GM18517 (cell line): ENCODE results near the gene TMEM184C.
A peak's percentile ranks its signal among the peaks of the same experiment; 100 is the strongest.

Experiments
- ATAC-seq: cut with Tn5 transposase; IDR thresholded peaks from one replicate; pipeline ENCODE4 v1.9.1; 2021; ENCODE audit warnings: mild to moderate bottlenecking, moderate library complexity; ENCODE audit not compliant: unreplicated experiment

TMEM184C gene

DNA sequence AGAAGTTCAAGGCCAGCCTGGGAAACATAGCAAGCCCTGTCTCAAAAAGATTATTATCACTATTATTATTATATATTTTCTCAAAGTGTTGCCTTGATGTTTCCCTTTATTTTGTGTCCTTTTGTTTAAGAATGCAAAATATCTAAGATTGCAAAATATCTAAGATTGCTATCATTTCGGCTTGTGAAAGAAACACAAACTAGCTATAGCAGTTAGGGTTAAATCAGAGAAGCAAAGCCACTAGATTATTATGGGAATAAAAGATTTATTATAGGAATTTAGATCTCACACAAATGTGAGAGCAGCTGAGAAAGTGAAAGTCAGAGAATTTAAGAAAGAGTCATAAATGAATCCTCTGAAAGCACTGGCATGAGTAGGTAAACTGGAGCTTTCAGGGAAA, 18.0 kb upstream of the TMEM184C start:
- ATAC-seq = no peak

DNA sequence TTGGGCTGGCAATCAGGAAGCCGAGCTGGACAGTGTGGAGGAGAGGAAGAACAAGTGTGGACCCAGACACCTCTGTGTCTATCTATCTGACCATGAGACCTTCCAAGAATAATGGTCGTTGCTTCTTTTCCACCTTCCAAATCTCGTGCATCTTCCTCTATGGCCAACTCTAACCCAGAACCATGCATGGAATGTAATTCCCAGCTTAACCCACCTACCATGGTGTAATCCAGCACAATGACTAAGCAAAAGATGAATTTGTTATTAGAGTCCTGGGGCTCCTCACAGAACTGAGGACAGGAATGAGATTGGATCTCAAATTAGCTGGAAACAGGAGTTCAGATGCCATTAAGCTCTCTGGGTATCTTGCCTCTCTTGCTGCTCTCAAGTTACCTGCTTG, 17.4 kb upstream of the TMEM184C start:
- no peak for ATAC-seq

DNA sequence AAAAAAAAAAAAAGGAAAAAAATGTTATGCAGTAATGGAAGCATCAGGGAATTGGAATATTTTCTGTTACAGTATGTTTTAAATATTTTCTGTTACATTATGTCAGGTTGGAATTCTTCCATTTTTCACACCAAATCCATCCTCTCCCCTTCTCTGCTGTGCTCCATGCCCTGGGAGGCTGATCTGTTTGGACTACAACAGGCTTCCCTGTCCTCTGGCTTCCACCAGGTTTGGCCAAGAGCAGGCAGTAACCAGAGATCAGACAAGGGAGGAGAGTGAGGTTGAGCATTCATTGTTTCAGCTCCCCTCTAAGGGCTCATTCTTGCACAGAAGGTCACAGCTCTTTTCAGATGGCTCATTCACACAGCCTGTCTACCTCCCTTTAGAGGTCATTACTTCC, 11.7 kb upstream of the TMEM184C start:
- no peak for ATAC-seq

DNA sequence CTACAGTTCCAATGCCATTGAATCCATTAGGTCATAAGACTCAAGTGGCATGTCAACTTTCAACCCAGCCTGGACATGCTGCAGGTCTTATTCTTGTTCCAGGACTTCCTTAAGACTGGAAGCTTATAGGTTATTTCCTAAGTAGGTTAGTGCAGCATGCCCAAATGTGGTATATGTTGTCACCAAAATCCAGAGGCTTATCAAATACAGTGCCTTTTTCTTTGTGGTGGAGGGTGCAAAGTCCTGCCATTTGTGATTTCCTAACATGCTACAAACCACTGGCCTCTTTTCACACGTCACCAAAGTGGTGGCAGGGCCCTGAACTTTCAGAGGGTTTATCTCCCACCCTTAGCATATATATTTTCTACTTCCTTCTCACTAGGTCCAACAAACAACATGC, 9.7 kb upstream of the TMEM184C start:
- no peak for ATAC-seq

DNA sequence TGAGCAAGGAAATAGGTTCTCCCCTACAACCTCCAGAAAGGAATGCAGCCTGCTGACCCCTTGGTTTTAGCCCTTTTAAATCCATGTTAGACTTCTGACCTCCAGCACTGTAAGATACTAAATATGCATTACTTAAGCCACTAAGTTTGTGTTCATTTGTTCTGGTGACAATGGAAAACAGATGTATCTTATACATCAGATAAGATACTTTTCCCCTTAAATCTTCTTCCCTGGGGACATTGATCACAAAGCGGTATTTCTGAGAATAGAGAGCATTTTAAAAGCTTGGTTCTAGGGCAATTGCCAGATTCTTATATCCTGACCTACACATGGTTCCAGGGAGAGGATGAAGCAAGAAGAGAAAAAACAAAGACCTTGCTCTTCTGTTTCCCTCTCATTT, 6.5 kb upstream of the TMEM184C start:
- ATAC-seq = no peak

DNA sequence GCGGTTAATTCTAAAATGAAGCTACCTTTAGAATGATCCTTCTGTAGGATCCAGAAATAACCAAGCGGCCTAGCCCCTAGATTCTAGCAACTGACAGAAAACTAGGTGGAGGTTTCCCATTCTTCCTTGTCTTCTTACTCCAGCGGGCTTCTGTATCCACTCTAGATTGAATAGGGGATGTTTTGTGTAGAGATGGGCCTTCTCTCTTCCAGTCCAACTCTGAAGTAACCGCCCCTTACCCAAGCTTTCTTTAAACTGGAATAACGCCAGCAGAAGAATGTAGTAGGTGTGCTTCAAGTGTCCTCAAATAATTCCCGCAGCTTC, 386 bp upstream of the TMEM184C start:
- peak; percentile 18 for ATAC-seq

DNA sequence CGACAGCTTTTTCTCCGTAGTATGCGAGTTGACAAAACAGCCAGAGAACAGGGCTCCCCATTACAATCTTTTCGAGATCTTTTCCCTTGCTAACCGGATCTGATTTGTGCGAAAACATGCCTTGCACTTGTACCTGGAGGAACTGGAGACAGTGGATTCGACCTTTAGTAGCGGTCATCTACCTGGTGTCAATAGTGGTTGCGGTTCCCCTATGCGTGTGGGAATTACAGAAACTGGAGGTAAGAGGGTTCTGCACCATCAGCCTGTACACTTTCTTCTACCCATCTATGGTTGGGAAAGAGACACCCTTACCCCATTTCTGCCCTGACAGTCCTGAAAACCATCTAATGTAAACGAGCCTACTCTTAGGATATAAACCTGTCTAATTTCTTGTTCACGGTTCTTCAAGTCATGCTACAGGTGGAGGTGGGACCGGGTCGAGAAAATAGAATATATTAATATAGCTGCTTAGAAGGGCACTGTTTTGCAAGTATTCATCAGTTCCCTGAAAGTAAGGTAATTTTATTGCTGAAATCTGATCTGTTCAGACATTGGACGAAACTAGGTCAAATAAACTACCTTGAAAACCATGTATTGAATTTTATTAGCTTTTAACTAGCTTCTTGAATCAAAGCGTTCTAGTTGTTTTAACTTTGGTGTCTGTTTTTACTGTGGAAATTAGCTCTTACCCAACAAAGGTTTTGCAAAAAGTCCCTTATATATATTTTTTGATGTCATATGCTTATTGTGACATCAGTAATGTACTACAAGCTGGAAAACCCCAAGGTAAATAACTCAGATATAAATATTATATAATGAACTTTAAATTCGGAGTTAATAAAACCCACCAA, 869 bp downstream of the TMEM184C start:
- peak; percentile 17 for ATAC-seq

DNA sequence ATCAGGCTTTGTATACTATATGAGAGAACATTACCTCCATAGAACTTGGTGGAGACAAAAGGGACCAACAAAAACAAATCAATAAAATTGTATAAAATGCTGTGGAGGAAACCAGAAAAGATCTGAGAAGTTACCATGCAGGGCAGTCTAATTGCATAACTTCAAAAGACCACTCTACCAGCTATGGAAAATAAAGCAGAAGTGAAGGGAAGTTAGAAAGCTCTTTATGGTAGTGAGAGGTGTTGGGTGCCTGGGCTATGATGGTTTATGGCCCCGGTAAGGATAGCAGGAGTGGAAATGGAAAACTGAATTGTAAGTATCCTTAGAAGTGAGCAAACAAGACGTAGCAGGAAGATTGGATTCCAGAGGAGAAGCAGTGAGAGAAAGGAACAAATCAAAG, 3.1 kb downstream of the TMEM184C start:
- no peak for ATAC-seq

DNA sequence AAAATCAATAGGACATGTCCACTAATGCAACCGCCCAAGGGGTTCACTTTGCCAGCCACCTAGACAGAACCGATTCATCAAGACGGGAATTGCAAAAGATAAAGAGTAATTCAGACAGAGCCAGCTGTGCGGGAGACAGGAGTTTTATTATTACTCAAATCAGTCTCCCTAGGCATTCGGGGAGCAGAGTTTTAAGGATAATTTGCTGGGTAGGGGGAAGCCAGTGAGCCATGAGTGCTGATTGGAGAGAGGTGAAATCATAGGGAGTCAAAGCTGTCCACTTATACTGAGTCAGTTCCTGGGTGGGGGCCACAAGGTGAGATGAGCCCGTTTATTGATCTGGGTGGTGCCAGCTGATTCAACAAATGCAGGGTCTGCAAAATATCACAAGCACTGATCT, 8.5 kb downstream of the TMEM184C start:
- ATAC-seq = no peak

DNA sequence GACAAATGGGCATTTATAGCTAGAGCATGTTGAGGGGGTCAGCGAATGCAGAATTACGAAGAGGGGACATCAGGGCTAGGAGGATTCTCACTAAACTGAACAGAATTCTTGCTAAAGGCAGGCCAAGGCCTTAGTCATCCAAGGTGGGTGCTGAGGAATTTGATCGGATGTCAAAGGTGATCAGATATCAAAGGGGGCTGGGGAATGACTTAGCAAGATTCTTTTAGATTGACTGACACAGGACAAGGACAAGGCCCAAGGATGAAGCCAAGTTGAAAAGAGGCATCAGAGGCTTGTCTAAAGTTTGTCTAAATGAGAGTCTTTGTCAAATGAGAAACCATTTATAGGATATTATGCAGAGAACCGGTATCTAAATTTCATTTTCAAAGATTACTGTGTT, 9.7 kb downstream of the TMEM184C start:
- ATAC-seq = no peak

DNA sequence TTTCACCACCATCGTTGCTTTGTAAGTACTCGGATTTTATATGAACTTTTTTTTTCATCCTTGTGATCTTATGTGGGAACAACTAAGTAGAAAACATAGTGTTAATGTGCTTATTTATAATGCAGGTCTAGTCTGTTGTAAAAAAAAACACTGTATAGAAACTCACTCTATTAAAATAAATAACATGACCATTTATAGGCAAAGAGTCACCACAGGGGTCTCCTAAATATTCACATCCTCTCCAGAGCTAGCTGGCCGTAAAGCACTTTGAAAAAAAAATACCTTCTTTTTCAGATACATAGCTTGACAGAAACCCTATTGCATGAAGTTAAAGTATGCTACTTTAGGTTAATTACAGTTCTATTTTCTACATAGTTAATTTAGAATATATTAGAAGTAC, 11.2 kb downstream of the TMEM184C start:
- ATAC-seq = no peak

DNA sequence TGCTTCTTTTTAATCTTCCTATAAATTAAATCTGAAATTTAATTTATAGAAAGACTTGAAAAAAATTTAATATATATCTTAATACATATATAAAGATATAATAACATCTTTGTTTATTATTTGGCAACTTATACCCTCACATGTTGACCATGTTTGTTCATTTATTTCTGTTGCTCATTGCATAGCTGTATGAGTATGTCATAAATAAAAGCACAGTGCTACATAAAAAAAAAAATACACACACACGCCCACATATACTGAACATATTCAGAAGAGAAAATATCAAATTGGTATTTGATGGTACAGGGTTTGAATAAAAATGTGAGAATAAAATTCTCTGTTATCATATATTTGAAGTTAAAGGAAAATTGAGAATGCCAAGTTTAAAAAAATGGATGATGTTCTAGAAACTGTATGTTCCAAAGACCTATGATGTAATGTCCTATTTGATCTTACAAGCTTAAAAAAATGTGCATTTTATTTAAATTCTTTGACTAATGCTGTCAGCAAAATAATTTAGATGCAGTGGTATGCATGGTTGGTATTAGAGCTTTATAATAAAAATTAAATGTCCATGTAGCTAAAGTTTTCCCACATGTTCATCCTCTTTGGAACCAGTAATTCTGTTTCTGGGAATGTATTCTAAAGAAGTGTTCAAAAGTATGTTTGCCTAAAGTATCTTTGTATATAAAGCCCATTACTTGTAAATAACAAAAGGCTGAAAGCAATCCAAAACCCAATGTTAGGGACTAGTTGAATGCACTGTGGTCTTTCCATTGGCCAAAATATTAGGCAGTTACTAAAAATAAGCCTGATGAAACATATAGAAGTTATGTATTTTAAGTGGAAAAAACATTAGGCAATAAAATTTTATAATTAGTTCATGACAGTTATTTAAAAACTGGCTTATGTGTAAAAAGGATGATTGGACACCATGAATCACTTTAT, 12.9 kb downstream of the TMEM184C start:
- no peak for ATAC-seq

DNA sequence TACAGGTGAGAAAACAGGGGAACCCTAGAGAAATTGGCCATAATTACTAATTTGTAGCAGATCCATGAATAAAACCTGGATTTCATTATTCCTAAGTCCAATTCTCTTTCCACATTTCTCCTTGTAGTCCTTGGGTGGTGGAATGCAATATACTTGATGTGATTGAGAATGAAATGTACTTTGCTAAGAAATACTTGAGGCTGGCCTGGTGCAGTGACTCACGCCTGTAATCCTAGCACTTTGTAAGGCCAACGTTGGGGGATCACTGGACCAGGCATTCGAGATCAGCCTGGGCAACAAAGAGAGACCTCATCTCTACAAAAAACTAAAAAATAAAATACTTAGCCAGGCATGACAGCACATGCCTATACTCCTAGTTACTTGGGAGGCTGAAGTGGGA, 15.9 kb downstream of the TMEM184C start:
- no peak for ATAC-seq

DNA sequence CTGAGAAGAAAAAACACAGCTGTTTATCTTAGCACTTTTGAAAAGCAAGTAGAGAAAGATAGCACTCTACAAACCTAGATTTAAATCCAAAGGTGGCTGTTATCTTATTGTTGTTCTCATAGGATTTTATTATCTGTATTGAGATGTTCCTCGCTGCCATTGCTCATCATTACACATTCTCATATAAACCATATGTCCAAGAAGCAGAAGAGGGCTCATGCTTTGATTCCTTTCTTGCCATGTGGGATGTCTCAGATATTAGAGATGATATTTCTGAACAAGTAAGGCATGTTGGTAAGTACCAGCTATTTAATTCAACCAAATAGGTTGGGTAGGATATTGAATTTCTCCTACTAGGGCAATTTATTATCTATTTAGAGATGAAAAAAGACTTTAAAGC, 16.4 kb downstream of the TMEM184C start:
- ATAC-seq = no peak

DNA sequence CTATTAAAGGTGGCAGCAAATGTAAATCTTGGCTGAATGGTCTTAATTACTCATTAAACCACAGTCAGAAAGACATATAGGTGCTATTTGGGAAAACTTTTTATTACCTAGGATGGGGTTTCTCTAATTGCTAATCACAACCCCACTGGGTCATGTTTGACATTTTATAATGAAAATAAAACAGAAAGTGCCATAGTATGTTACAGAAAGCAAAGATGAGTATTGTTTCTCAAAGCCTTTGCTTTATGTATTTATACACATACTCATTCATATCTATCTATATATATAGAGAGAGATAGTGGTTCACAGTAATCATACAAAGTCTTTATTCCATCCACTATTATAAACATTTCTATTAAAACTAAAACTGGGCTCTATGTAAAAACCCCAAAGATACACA, 18.2 kb downstream of the TMEM184C start:
- ATAC-seq = no peak

DNA sequence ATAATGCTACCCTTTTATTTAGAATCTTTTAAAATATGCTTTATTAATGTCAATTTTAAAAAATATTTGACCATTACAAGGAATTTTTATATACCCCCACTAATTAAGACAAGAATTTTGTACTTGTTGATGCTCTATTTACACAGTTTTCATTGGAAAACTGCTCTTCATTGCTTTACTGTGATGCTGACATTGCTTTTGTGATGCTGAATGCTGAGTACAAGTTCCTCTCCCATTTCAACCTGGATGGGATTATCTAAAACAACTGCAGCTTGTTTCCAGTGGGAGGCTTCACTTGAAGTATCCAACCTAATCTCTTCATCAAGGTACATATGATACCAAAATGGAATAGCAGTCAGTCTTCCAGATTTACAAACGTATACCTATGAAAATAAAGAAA, 21.2 kb downstream of the TMEM184C start:
- ATAC-seq = no peak

DNA sequence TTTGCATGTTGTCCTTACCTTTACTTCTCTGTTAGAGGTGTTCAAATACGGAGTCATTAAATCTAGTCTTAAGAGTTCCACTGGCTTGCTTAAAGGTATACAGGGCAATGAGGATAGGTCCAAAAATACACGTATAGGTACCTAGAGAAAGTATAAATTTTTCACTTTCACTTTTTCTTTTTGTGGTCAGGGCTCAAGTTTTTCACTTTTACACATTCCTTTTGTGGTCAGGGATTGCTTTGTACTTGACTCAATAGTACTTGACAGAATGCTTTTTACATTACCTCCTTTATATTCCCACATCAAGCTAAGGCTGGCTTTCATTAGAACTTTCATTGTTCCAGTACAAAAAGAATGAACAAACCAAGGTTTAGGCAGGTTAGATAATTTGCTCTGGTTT, 21.7 kb downstream of the TMEM184C start:
- no peak for ATAC-seq

DNA sequence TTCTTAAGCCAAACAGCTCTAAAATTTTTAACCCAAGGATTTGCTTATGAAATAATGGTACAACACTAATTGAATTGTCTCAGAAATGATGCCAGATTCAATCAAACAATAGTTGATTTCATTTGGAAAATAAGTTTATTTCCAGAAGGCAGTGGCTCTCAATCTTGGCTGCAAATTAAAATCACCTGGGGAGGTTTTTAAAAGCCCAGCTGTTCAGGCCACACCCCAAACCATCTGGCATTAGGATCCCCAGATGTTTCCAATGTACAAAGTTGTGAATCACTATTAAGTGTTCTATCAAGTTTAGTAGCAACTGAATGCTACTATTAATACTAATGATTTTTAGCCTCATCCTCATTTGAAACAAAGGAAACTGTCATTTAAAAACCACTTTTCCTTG, 22.2 kb downstream of the TMEM184C start:
- no peak for ATAC-seq

DNA sequence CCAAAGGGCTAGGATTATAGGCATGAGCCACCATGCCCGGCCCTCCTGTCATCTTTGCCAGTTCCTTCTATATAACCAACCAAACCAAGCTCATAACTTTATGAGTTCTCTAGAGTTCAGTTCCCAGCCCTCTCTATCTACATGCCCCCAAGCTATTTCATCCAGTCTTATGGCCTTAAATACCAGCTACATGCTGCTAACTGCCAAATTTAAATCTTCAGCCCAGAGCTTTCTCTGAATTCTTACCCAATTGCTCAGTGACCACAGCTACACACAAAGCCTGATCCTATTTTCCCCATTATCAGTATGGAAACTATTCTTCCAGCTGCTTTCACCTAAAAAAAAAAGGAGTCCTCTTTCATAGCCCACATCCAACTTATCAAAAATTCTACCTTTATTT, 23.1 kb downstream of the TMEM184C start:
- ATAC-seq = no peak

DNA sequence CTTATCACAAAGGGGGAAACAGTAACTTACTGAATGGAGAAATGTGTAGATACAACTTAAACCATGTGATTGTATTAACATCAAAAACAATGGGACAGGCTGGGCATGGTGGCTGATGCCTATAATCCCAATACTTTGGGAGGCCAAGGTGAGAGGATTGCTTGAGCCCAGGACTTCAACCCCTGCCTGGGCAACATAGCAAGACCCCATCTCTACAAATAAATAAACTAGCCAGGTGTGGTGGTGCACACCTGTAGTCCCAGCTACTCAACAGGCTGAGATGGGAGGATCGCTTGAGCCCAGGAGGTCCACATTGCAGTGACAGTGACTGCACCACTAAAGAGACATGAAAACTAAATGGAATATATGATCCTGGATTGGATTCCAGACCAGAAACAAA, 26.4 kb downstream of the TMEM184C start:
- no peak for ATAC-seq

DNA sequence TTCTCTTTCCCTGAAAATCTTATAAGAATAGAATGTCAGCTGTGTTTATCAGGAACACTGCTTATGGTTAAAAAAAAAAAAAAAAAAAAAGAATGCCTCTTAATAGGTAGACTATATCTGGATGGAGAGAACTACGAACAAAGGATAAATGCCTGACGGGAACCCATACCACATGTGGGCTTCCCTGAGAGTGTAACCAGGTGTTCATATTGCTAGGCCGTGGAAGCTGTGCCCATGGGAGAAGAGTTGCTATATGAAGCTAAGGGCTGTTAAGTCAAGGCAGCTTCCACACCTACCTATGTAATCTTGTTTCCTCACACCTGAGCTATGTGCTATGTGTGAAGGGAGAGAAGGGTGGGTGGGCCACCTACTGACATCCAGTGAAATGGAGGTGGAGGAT, 27.3 kb downstream of the TMEM184C start:
- ATAC-seq = no peak

DNA sequence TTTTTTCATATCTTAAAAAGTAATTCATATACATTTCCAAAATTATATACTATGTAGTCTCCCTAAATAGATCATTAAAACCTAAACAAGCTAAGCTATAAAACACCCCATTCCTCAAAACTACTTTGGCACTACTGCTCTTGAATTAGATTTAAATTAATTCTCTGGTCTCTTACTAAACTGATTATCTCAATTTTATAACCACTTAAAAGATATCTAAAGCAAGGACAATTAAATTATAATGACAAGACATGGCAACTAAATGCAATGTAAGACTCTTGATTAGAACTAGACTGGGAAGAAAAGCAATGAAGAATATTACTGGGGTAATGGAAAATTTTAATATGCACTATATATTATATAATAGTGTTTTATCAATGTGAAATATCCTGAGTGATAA, 27.9 kb downstream of the TMEM184C start:
- no peak for ATAC-seq
